Lower leg skin (tissue), 3 donors: Measurements from ENCODE around the gene MFSD11.

Experiments used
- POLR2A ChIP-seq, 2 donors: fragments of 450-650 bp; IDR thresholded peaks; one replicate each; pipeline ENCODE4 v1.6.1; 2016 to 2017; ENCODE audit warnings: antibody characterized with exemption in 2 of 2, mild to moderate bottlenecking in 1 of 2, moderate library complexity in 1 of 2
- TF ChIP-seq, protein P1 (sequence below), 3 donors: fragments of 450-650 bp; IDR thresholded peaks; one replicate each; pipeline ENCODE4 v1.5.1; 2016; ENCODE audit warnings: antibody characterized with exemption in 3 of 3, mild to moderate bottlenecking in 3 of 3, moderate library complexity in 2 of 3

GRCh38 chr17:76732734-76733617 is 4.9 kb upstream of the MFSD11 start:
- TF ChIP-seq, protein P1, sequence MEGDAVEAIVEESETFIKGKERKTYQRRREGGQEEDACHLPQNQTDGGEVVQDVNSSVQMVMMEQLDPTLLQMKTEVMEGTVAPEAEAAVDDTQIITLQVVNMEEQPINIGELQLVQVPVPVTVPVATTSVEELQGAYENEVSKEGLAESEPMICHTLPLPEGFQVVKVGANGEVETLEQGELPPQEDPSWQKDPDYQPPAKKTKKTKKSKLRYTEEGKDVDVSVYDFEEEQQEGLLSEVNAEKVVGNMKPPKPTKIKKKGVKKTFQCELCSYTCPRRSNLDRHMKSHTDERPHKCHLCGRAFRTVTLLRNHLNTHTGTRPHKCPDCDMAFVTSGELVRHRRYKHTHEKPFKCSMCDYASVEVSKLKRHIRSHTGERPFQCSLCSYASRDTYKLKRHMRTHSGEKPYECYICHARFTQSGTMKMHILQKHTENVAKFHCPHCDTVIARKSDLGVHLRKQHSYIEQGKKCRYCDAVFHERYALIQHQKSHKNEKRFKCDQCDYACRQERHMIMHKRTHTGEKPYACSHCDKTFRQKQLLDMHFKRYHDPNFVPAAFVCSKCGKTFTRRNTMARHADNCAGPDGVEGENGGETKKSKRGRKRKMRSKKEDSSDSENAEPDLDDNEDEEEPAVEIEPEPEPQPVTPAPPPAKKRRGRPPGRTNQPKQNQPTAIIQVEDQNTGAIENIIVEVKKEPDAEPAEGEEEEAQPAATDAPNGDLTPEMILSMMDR (IDR thresholded peaks at IDR 0.05), result no peak
- TF ChIP-seq POLR2A (IDR thresholded peaks at IDR 0.05), result no peak
